Measurements from ENCODE around the gene CSMD2.

- TF ChIP-seq CTCF (IDR thresholded peaks at IDR 0.05 in 4 of 5, conservative IDR thresholded peaks at IDR 0.05 in 1 of 5) (no peak), POLR2A (IDR thresholded peaks at IDR 0.05) (no peak)
Observed at GRCh38 chr1:33608825-33609400, 556.1 kb downstream of the CSMD2 start.

Measured in gastrocnemius medialis (tissue), 4 donors.